H1 (cell line): Measurements from ENCODE around the gene UNC13D. TPM values are rescaled to one million over a fixed set of nuclear protein-coding genes. Genes with fewer than 3 reads are reported as not detected.

Experiments used
- CTCF ChIA-PET: fragments of 300-600 bp; sonication (Branson Sonifier 250); formaldehyde crosslinking; loops from one replicate; lab custom pipeline; 2021; ENCODE audit not compliant: partially characterized antibody; lab: Charles Lee
- POLR2A ChIA-PET: fragments of 300-600 bp; sonication (Branson Sonifier 250); formaldehyde crosslinking; loops from one replicate; lab custom pipeline; 2021; ENCODE audit warnings: inconsistent platforms; ENCODE audit not compliant: partially characterized antibody; lab: Charles Lee
- DNase-seq, 2 experiments: peaks; one replicate each; pipeline versions ENCODE4 v3.0.0 to v3.0.0-alpha.2; 2010 to 2022; ENCODE audit warnings: low spot score in 2 of 2, low read depth in 1 of 2, mixed read lengths in 1 of 2
- FAIRE-seq: peaks from 2 replicates; lab custom pipeline; 2011; peaks lifted over from hg19 to GRCh38; lab: Jason Lieb, UNC
- H2AFZ ChIP-seq: 2 replicates; pipeline ENCODE4 v1.8.1; 2012; ENCODE audit warnings: low read length, inconsistent platforms
- H2AK5ac ChIP-seq: 2 replicates; pipeline ENCODE4 v1.6.1; 2013; ENCODE audit warnings: low read depth, low read length
- H2BK120ac ChIP-seq: replicated peaks from 2 replicates; pipeline ENCODE3; 2013; ENCODE audit warnings: low read depth, low read length, inconsistent platforms
- H2BK12ac ChIP-seq: 2 replicates; pipeline ENCODE4 v1.6.1; 2013; ENCODE audit warnings: low read depth, low read length
- H2BK15ac ChIP-seq: 2 replicates; pipeline ENCODE4 v1.6.1; 2013; ENCODE audit warnings: low read length
- H2BK20ac ChIP-seq: 2 replicates; pipeline ENCODE4 v1.6.1; 2013; ENCODE audit warnings: low read length
- H2BK5ac ChIP-seq: 2 replicates; pipeline ENCODE4 v1.6.1; 2013; ENCODE audit warnings: low read depth, low read length
- H3K14ac ChIP-seq: 2 replicates; pipeline ENCODE4 v1.6.1; 2013; ENCODE audit warnings: inconsistent platforms; ENCODE audit not compliant: insufficient read length
- H3K18ac ChIP-seq: 2 replicates; pipeline ENCODE4 v1.6.1; 2013; ENCODE audit warnings: low read length; ENCODE audit errors: extremely low read depth
- H3K23ac ChIP-seq: 2 replicates; pipeline ENCODE4 v1.6.1; 2013; ENCODE audit warnings: inconsistent platforms; ENCODE audit not compliant: insufficient read length
- H3K23me2 ChIP-seq: 2 replicates; pipeline ENCODE4 v1.6.1; 2013; ENCODE audit warnings: low read depth, low read length
- H3K27ac ChIP-seq: 2 replicates; pipeline ENCODE4 v1.6.1; 2011; ENCODE audit warnings: low read depth, low read length, inconsistent platforms
- H3K27me3 ChIP-seq, 4 experiments: replicated peaks in 1 of 4; 1 replicate in 1 of 4; 2 replicates in 3 of 4; pipeline versions ENCODE4 v1.6.1 to v1.8.1; 2011 to 2013; ENCODE audit warnings: low read length in 3 of 4, mild to moderate bottlenecking in 3 of 4, inconsistent platforms in 2 of 4, mixed read lengths in 2 of 4, moderate library complexity in 1 of 4; ENCODE audit not compliant: control insufficient read depth in 3 of 4, insufficient read depth in 3 of 4; ENCODE audit errors: extremely low read depth in 1 of 4
- H3K36me3 ChIP-seq, 4 experiments: 2 replicates each; pipeline versions ENCODE4 v1.6.1 to v1.8.1; 2011 to 2013; ENCODE audit warnings: mild to moderate bottlenecking in 4 of 4, low read length in 3 of 4, moderate library complexity in 2 of 4, control low read depth in 1 of 4, inconsistent platforms in 1 of 4; ENCODE audit not compliant: insufficient read depth in 4 of 4, control insufficient read depth in 2 of 4
- H3K4ac ChIP-seq: replicated peaks from 2 replicates; pipeline ENCODE3; 2013; ENCODE audit warnings: low read length, low read depth, mixed read lengths, inconsistent platforms; ENCODE audit not compliant: insufficient read length
- H3K4me1 ChIP-seq, 4 experiments: replicated peaks in 1 of 4; 1 replicate in 1 of 4; 2 replicates in 3 of 4; pipeline versions ENCODE4 v1.6.1 to v1.8.1; 2011 to 2013; ENCODE audit warnings: low read length in 3 of 4, inconsistent platforms in 2 of 4, mixed read lengths in 1 of 4; ENCODE audit not compliant: insufficient read depth in 4 of 4, control insufficient read depth in 3 of 4
- H3K4me2 ChIP-seq, 2 experiments: 2 replicates each; pipeline versions ENCODE4 v1.6.1 to v1.8.1; 2011 to 2013; ENCODE audit warnings: low read depth in 2 of 2, low read length in 2 of 2, control low read depth in 1 of 2, inconsistent platforms in 1 of 2, mild to moderate bottlenecking in 1 of 2; ENCODE audit not compliant: insufficient read depth in 1 of 2
- H3K4me3 ChIP-seq, 4 experiments: fragments of 200-600, 300-600 bp in 1 of 4; sonication (generic), shearing (Covaris generic), sonication (Bioruptor Twin) in 1 of 4; 2 replicates each; pipeline versions ENCODE4 v1.5.1 to v1.8.1; 2011 to 2016; ENCODE audit warnings: low read length in 4 of 4, low read depth in 3 of 4, control low read depth in 2 of 4, inconsistent platforms in 2 of 4, mild to moderate bottlenecking in 2 of 4, mixed read lengths in 1 of 4, moderate library complexity in 1 of 4; ENCODE audit not compliant: insufficient read depth in 2 of 4; ENCODE audit errors: extremely low read depth in 1 of 4
- H3K56ac ChIP-seq: replicated peaks from 2 replicates; pipeline ENCODE3; 2013; ENCODE audit warnings: low read depth, mild to moderate bottlenecking, mixed read lengths, low read length, inconsistent platforms; ENCODE audit not compliant: insufficient read length
- H3K79me1 ChIP-seq: 2 replicates; pipeline ENCODE4 v1.6.1; 2013; ENCODE audit warnings: low read depth, low read length, control low read depth
- H3K79me2 ChIP-seq, 2 experiments: 2 replicates each; pipeline versions ENCODE4 v1.6.1 to v1.8.1; 2012 to 2013; ENCODE audit warnings: low read length in 2 of 2, mild to moderate bottlenecking in 2 of 2, inconsistent platforms in 1 of 2; ENCODE audit not compliant: insufficient read depth in 2 of 2, control insufficient read depth in 1 of 2
- H3K9ac ChIP-seq, 4 experiments: replicated peaks in 1 of 4; 1 replicate in 1 of 4; 2 replicates in 3 of 4; pipeline versions ENCODE4 v1.6.1 to v1.8.1; 2011 to 2013; ENCODE audit warnings: low read depth in 3 of 4, low read length in 3 of 4, control low read depth in 2 of 4, mild to moderate bottlenecking in 2 of 4, moderate library complexity in 2 of 4, inconsistent platforms in 1 of 4; ENCODE audit errors: extremely low read depth in 1 of 4
- H3K9me3 ChIP-seq, 2 experiments: 2 replicates each; pipeline versions ENCODE4 v1.6.1 to v1.8.1; 2012 to 2013; ENCODE audit warnings: mild to moderate bottlenecking in 2 of 2, moderate library complexity in 2 of 2, control low read depth in 1 of 2, inconsistent platforms in 1 of 2, low read depth in 1 of 2, low read length in 1 of 2, mixed read lengths in 1 of 2; ENCODE audit not compliant: insufficient read depth in 2 of 2
- H4K20me1 ChIP-seq, 2 experiments: replicated peaks in 1 of 2; 2 replicates each; pipeline versions ENCODE3 to v1.8.1; 2011 to 2013; ENCODE audit warnings: inconsistent platforms in 2 of 2, low read length in 2 of 2, mild to moderate bottlenecking in 1 of 2; ENCODE audit not compliant: insufficient read depth in 2 of 2, control insufficient read depth in 1 of 2
- H4K5ac ChIP-seq: 2 replicates; pipeline ENCODE4 v1.6.1; 2013; ENCODE audit warnings: low read length, low read depth, mixed read lengths, inconsistent platforms; ENCODE audit not compliant: insufficient read length
- H4K8ac ChIP-seq: 2 replicates; pipeline ENCODE4 v1.8.0; 2013; ENCODE audit warnings: mild to moderate bottlenecking, moderate library complexity, low read length, inconsistent platforms; ENCODE audit not compliant: insufficient read depth; ENCODE audit errors: extremely low read depth
- H4K91ac ChIP-seq: replicated peaks from 2 replicates; pipeline ENCODE3; 2013; ENCODE audit warnings: low read length, mixed read lengths, inconsistent platforms; ENCODE audit not compliant: insufficient read length
- JUN ChIP-seq: IDR thresholded peaks from 2 replicates; pipeline ENCODE4 v1.6.1; 2011; ENCODE audit warnings: low read depth, mild to moderate bottlenecking, improper control_type of control experiment, low read length
- KDM1A ChIP-seq: fragments of 200-600, 300-600 bp; sonication (generic); IDR thresholded peaks from 2 replicates; pipeline ENCODE4 v1.7.1; 2016; ENCODE audit warnings: mild to moderate bottlenecking, low read length, borderline replicate concordance
- KDM5A ChIP-seq: fragments of 200-600 bp; IDR thresholded peaks from 2 replicates; pipeline ENCODE4 v1.7.1; 2012; ENCODE audit warnings: mild to moderate bottlenecking, low read length, inconsistent platforms, mixed read lengths
- SP1 ChIP-seq: IDR thresholded peaks from 2 replicates; pipeline ENCODE4 v1.6.1; 2011; ENCODE audit warnings: low read depth, low read length
- SUZ12 ChIP-seq: fragments of 200-600 bp; sonication (generic); IDR thresholded peaks from 2 replicates; pipeline ENCODE4 v1.6.1; 2012; ENCODE audit warnings: mild to moderate bottlenecking, inconsistent platforms, low read length, moderate library complexity, mixed read lengths
- TAF7 ChIP-seq: optimal IDR thresholded peaks from 2 replicates; pipeline ENCODE3; 2011; ENCODE audit warnings: low read depth, mild to moderate bottlenecking, inconsistent platforms, low read length, moderate library complexity, borderline replicate concordance
- WGBS, 2 experiments: shearing (Covaris generic) in 1 of 2; methylation state at CpG; one replicate each; pipeline versions ENCODE4 v1.1.6 to v1.1.7; 2013 to 2015; ENCODE audit warnings: low lambda C conversion rate in 2 of 2, mixed read lengths in 2 of 2, inconsistent platforms in 1 of 2, low coverage in 1 of 2, missing lambda C conversion rate in 1 of 2; ENCODE audit not compliant: insufficient replicate concordance in 2 of 2, insufficient coverage in 1 of 2, insufficient read length in 1 of 2; ENCODE audit errors: extremely low coverage in 1 of 2, missing lambda C conversion rate in 1 of 2; 5-methylcytosine and 5-hydroxymethylcytosine counted together
- polyA plus RNA-seq, 7 experiments: library from polyadenylated mRNA; depleted of rRNA in 3 of 7; stranded (reverse) in 5 of 7; unstranded in 2 of 7; fragments of >200 nt in 5 of 7; fragments of 200-250 nt in 2 of 7; gene quantifications; 1 replicate in 5 of 7; 2 replicates in 1 of 7; 4 replicates in 1 of 7; pipeline versions ENCODE4 v1.2.1 to v1.2.3, GENCODE V29; 2011 to 2013; ENCODE audit warnings: missing spikeins in 2 of 7, mixed read lengths in 2 of 7
- total RNA-seq: library from RNA; stranded (reverse); fragmentation: NEBNext Ultra II Directional; extraction: Animal tissue kit (Norgen Biotek cat#: 25700); gene quantifications from 2 replicates; pipeline ENCODE4 v1.2.1, GENCODE V29; 2021
- TF ChIP-seq, protein P1 (sequence below), 3 experiments: IDR thresholded peaks; 1 replicate in 2 of 3; 2 replicates in 1 of 3; pipeline versions ENCODE4 v1.5.1 to v1.6.1; 2011; ENCODE audit warnings: low read length in 3 of 3, mild to moderate bottlenecking in 3 of 3, inconsistent platforms in 2 of 3, low read depth in 1 of 3, moderate library complexity in 1 of 3; ENCODE audit not compliant: insufficient read depth in 1 of 3; ENCODE audit errors: control extremely low read depth in 1 of 3

The UNC13D gene
- total and polyA plus RNA-seq, 2 of the 8 experiments (the other 6 are each of a cell fraction or from before 2014, with no cell fraction given): 3.6 to 8.4 TPM

DNA sequence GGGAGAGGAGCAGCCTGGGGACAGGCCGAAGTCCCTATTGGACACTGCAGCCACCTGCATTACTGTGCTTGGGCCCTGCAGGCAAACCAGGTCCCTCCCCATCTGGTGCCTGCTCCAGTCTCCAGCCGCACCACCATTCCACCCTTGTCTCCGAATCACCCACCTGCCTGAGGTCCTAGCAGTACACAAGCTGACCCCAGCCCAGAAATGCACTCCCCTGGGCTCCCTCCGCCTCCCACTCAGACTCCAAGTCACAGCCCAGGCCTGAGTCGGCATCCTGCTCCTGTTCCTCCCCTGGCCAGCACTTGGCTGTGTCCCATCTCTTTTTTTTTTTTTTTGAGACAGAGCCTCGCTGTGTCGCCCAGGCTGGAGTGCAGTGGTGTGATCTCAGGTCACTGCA lies 6.3 kb downstream of the UNC13D start:
- Histone ChIP-seq H3K4me3 (no peak overlapping the region), H4K91ac (no peak overlapping the region), H3K56ac (no peak overlapping the region), H3K79me1 (no peaks in the 10 kb centered on the region), H3K9me3 (no peaks in the 10 kb centered on the region), H3K23ac (no peak overlapping the region), H2AFZ (no peak overlapping the region), H3K18ac (no peak overlapping the region), H3K9ac (no peak overlapping the region), H2BK12ac (no peak overlapping the region), H4K5ac (no peak overlapping the region), H3K4me2 (no peak overlapping the region), H3K79me2 (no peaks in the 10 kb centered on the region), H3K4me1 (peaks cover 0 to 9% (median 4%) of the 10 kb centered on the region in 4 experiments; a peak in 3 of 7 replicates), H3K4ac (no peak overlapping the region), H4K20me1 (no peaks in the 10 kb centered on the region), H3K23me2 (no peaks in the 10 kb centered on the region; the same call in 1 of the 2 replicates), H4K8ac (peak overlapping the region; percentile 92; the same call in 1 of the 2 replicates)
- DNase-seq: no peak
- POLR2A ChIA-PET: no interaction called here
- WGBS, 2 experiments: 84% methylated on average over 6 of the region's 7 CpGs; no CpG with 5 or more reads in 1 of the 2 experiments
- TF ChIP-seq TAF7 (no peak), SP1 (no peak), SUZ12 (no peak), KDM5A (no peak), JUN (no peak), KDM1A (no peak)
- TF ChIP-seq, protein P1, sequence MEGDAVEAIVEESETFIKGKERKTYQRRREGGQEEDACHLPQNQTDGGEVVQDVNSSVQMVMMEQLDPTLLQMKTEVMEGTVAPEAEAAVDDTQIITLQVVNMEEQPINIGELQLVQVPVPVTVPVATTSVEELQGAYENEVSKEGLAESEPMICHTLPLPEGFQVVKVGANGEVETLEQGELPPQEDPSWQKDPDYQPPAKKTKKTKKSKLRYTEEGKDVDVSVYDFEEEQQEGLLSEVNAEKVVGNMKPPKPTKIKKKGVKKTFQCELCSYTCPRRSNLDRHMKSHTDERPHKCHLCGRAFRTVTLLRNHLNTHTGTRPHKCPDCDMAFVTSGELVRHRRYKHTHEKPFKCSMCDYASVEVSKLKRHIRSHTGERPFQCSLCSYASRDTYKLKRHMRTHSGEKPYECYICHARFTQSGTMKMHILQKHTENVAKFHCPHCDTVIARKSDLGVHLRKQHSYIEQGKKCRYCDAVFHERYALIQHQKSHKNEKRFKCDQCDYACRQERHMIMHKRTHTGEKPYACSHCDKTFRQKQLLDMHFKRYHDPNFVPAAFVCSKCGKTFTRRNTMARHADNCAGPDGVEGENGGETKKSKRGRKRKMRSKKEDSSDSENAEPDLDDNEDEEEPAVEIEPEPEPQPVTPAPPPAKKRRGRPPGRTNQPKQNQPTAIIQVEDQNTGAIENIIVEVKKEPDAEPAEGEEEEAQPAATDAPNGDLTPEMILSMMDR (IDR thresholded peaks at IDR 0.05; ENCODE audit: control extremely low read depth in 1 of 3, insufficient read depth in 1 of 3, low read depth in 1 of 3, low read length in 3 of 3): no peak
- TF ChIP-seq, all 59 proteins: peak for 0
- no peak overlapping the region for H2BK15ac ChIP-seq
- no peak overlapping the region for H3K27ac ChIP-seq
- CTCF ChIA-PET: interaction anchor here (4.0 to 21.9 kb wide), 2 partner anchors 13 to 14 kb away, joined by 26 to 563 read pairs; partner anchors contain the start of genes UNC13D and WBP2
- no peak overlapping the region for H2BK120ac ChIP-seq
- no peak for FAIRE-seq
- H3K14ac ChIP-seq: no peak overlapping the region
- H3K36me3 ChIP-seq: no peaks in the 10 kb centered on the region
- no peak overlapping the region for H2AK5ac ChIP-seq
- no peak overlapping the region for H2BK20ac ChIP-seq
- H3K27me3 ChIP-seq: no peaks in the 10 kb centered on the region
- H2BK5ac ChIP-seq: no peak overlapping the region
